A549 (cell line): ENCODE measurements around the gene NLRP10. TPM values are rescaled to one million over a fixed set of nuclear protein-coding genes. Genes with fewer than 3 reads are reported as not detected.

Experiments
- ATAC-seq, 2 experiments: fragments of 200-7000 bp in 1 of 2; fragments of >200 bp in 1 of 2; cut with Nextera tagmentation in 1 of 2; cut with Tn5 transposase in 1 of 2; 3 replicates each; pipeline versions ENCODE4 v1.8.0 to v1.9.1; 2018 to 2020; ENCODE audit warnings: mild to moderate bottlenecking in 1 of 2, moderate library complexity in 1 of 2
- CTCF ChIA-PET: fragments of 300-600 bp; sonication (Branson Sonifier 250); formaldehyde crosslinking; extraction: SDS; loops from one replicate; lab custom pipeline; 2021; ENCODE audit warnings: antibody characterized with exemption, inconsistent platforms; lab: Yijun Ruan, JAX
- POLR2A ChIA-PET: fragments of 350-600 bp; formaldehyde crosslinking; extraction: SDS; loops from one replicate; lab custom pipeline; 2021; ENCODE audit warnings: antibody characterized with exemption, inconsistent platforms; lab: Yijun Ruan, JAX
- DNase-seq, 2 experiments: peaks; one replicate each; pipeline versions ENCODE4 v3.0.0 to v3.0.0-alpha.2; 2011 to 2016; ENCODE audit warnings: low read depth in 1 of 2, low spot score in 1 of 2
- FAIRE-seq: peaks from 2 replicates; lab custom pipeline; 2011; peaks lifted over from hg19 to GRCh38; lab: Jason Lieb, UNC
- H3K27ac ChIP-seq, 2 experiments: fragments of >200 bp; sonication (Bioruptor Twin); formaldehyde crosslinking; 3 replicates each; pipeline ENCODE4 v1.5.1; 2016 to 2017
- H3K4me1 ChIP-seq: fragments of >200 bp; sonication (Bioruptor Twin); formaldehyde crosslinking; 3 replicates; pipeline ENCODE4 v1.6.1; 2016
- H3K4me2 ChIP-seq: fragments of >200 bp; sonication (Bioruptor Twin); formaldehyde crosslinking; 3 replicates; pipeline ENCODE4 v1.6.1; 2016
- H3K4me3 ChIP-seq: fragments of >200 bp; sonication (Bioruptor Twin); formaldehyde crosslinking; 3 replicates; pipeline ENCODE4 v1.5.1; 2016
- H3K9me3 ChIP-seq: fragments of >200 bp; sonication (Bioruptor Twin); formaldehyde crosslinking; 3 replicates; pipeline ENCODE4 v1.6.1; 2016
- ATOH8 ChIP-seq: fragments of 250-450 bp; sonication (Bioruptor Pico); IDR thresholded peaks from 2 replicates; pipeline ENCODE4 v1.5.0; 2020; ENCODE audit warnings: low read depth, mild to moderate bottlenecking, moderate library complexity
- BHLHE40 ChIP-seq: IDR thresholded peaks from 2 replicates; pipeline ENCODE4 v1.6.1; 2012; ENCODE audit warnings: low read depth, low read length, inconsistent platforms
- CHD2 ChIP-seq: fragments of 150-350 bp; IDR thresholded peaks from 2 replicates; pipeline ENCODE4 v1.6.1; 2014; ENCODE audit warnings: low read length; ENCODE audit not compliant: partially characterized antibody
- CTCF ChIP-seq: fragments of >200 bp; sonication (Bioruptor Twin); formaldehyde crosslinking; IDR thresholded peaks from 3 replicates; pipeline ENCODE4 v1.5.1; 2016
- EHF ChIP-seq: fragments of 250-450 bp; sonication (Bioruptor Pico); IDR thresholded peaks from 2 replicates; pipeline ENCODE4 v1.5.0; 2020; ENCODE audit warnings: mild to moderate bottlenecking
- ESRRA ChIP-seq: fragments of 150-350 bp; IDR thresholded peaks from 2 replicates; pipeline ENCODE4 v1.6.1; 2014; ENCODE audit warnings: mild to moderate bottlenecking, low read length, borderline replicate concordance
- FOXS1 ChIP-seq: fragments of 250-450 bp; sonication (Bioruptor Pico); IDR thresholded peaks from 2 replicates; pipeline ENCODE4 v1.5.0; 2020; ENCODE audit warnings: mild to moderate bottlenecking, moderate library complexity
- HEYL ChIP-seq: fragments of 250-450 bp; sonication (Bioruptor Pico); IDR thresholded peaks from 2 replicates; pipeline ENCODE4 v1.8.0; 2021; ENCODE audit warnings: mild to moderate bottlenecking, moderate library complexity
- HOXA7 ChIP-seq: fragments of 250-450 bp; sonication (Bioruptor Pico); IDR thresholded peaks from 2 replicates; pipeline ENCODE4 v1.5.0; 2020; ENCODE audit warnings: mild to moderate bottlenecking, moderate library complexity
- HOXB5 ChIP-seq: fragments of 250-450 bp; sonication (Bioruptor Pico); IDR thresholded peaks from 2 replicates; pipeline ENCODE4 v1.5.0; 2020; ENCODE audit warnings: mild to moderate bottlenecking, moderate library complexity
- JUN ChIP-seq, 2 experiments: fragments of >200 bp; sonication (Bioruptor Twin); formaldehyde crosslinking; IDR thresholded peaks; 2 replicates in 1 of 2; 3 replicates in 1 of 2; pipeline ENCODE4 v1.6.1; 2016 to 2017
- KDM1A ChIP-seq: fragments of 200-600 bp; sonication (generic); IDR thresholded peaks from 2 replicates; pipeline ENCODE4 v1.6.1; 2016; ENCODE audit warnings: low read depth, mild to moderate bottlenecking
- MYC ChIP-seq: IDR thresholded peaks from 2 replicates; pipeline ENCODE4 v1.6.1; 2012; ENCODE audit warnings: mild to moderate bottlenecking, inconsistent platforms, low read length, improper control_type of control experiment, borderline replicate concordance
- POLR2A ChIP-seq: IDR thresholded peaks from 2 replicates; pipeline ENCODE4 v1.6.1; 2012; ENCODE audit warnings: mild to moderate bottlenecking, low read length
- RAD21 ChIP-seq, 2 experiments: fragments of >200 bp in 1 of 2; sonication (Bioruptor Twin) in 1 of 2; formaldehyde crosslinking in 1 of 2; IDR thresholded peaks in 1 of 2; conservative IDR thresholded peaks in 1 of 2; 2 replicates in 1 of 2; 3 replicates in 1 of 2; pipeline ENCODE4 v1.6.1; 2012 to 2018; ENCODE audit warnings: inconsistent platforms in 1 of 2
- SMC3 ChIP-seq: fragments of >200 bp; sonication (Bioruptor Twin); formaldehyde crosslinking; IDR thresholded peaks from 3 replicates; pipeline ENCODE4 v1.6.1; 2018; ENCODE audit warnings: inconsistent platforms
- ZFP36 ChIP-seq: fragments of 450-650 bp; IDR thresholded peaks from 2 replicates; pipeline ENCODE4 v1.6.1; 2014; ENCODE audit warnings: borderline replicate concordance; ENCODE audit not compliant: partially characterized antibody
- polyA plus RNA-seq, 4 experiments: library from polyadenylated mRNA; depleted of rRNA in 3 of 4; stranded (reverse); fragments of >200 nt; fragmentation: RNase III in 1 of 4; extraction: RNeasy Plus Mini Kit Qiagen cat#74134 plus additional on column Dnase treatment in 1 of 4; gene quantifications; 2 replicates in 3 of 4; 3 replicates in 1 of 4; pipeline ENCODE4 v1.2.3, GENCODE V29; 2011 to 2017
- TF ChIP-seq, protein P1 (sequence below): IDR thresholded peaks from 2 replicates; pipeline ENCODE4 v1.6.1; 2012; ENCODE audit warnings: low read depth, borderline replicate concordance
- TF ChIP-seq, protein P2 (sequence below): fragments of 150-350 bp; IDR thresholded peaks from 2 replicates; pipeline ENCODE4 v1.6.1; 2014; ENCODE audit warnings: low read depth, mild to moderate bottlenecking, low read length
- TF ChIP-seq, protein P3 (sequence below): IDR thresholded peaks from 2 replicates; pipeline ENCODE4 v1.6.1; 2012

NLRP10 gene
- polyA plus RNA-seq, 2 of the 4 experiments (the other 2 are of a cell fraction), result not detected

DNA sequence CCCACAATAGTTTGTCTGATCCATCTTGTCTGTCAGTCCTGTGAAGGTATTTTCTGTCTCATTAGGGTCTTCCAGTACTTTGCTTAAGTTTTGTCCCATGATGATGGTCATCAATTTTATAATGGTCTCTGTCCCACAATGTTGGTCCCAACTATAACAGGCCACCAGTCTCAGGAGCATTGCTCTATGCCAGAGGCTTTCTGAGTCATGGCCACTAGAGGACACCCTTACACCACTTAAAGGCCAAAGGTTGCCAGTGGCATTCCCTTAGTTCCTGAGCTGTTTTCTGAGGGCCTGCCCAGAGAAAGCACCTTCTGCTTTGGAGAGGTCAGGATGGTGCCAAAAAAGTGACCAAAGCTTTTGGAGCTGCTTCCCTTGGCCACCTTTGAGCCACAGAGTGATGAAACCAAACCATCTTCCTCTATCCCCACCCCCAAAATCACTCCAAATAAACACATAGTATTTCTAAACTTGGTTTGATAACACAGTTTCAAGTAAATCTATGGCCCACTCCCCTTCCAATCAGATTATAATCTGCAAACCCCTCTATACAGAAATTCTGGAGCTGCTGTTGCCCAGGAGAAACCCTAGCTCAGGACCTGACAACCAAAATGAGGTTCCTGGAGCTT lies 41.2 kb upstream of the NLRP10 start:
- ATAC-seq (peak; percentile 91 to 97), DNase-seq (peak; percentile 66 to 71)
- Histone ChIP-seq H3K4me1 (no peaks in the 10 kb centered on the region), H3K27ac (no peak overlapping the region)
- CTCF ChIA-PET, result interaction anchor here (0.6 to 15.1 kb wide), 41 partner anchors 8 to 1030 kb away, joined by 3 to 626 read pairs (median 5); partner anchors contain the start of genes EIF3F and LMO1
- TF ChIP-seq CTCF (peak; percentile 92), BHLHE40 (no peak), EHF (CRISPR knock-in tag) (no peak), RAD21 (conservative IDR thresholded peaks at IDR 0.05 in 1 of 2, IDR thresholded peaks at IDR 0.05 in 1 of 2) (peak; percentile 92 to 96), SMC3 (peak; percentile 85), HOXB5 (CRISPR knock-in tag) (no peak), FOXS1 (no peak), MYC (no peak), ATOH8 (CRISPR knock-in tag) (no peak), JUN (IDR thresholded peaks at IDR 0.05) (no peak), KDM1A (no peak), HEYL (CRISPR knock-in tag) (no peak), HOXA7 (CRISPR knock-in tag) (no peak), CHD2 (no peak), ZFP36 (no peak)
- TF ChIP-seq, protein P1, sequence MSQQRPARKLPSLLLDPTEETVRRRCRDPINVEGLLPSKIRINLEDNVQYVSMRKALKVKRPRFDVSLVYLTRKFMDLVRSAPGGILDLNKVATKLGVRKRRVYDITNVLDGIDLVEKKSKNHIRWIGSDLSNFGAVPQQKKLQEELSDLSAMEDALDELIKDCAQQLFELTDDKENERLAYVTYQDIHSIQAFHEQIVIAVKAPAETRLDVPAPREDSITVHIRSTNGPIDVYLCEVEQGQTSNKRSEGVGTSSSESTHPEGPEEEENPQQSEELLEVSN, result no peak
- TF ChIP-seq, protein P2, sequence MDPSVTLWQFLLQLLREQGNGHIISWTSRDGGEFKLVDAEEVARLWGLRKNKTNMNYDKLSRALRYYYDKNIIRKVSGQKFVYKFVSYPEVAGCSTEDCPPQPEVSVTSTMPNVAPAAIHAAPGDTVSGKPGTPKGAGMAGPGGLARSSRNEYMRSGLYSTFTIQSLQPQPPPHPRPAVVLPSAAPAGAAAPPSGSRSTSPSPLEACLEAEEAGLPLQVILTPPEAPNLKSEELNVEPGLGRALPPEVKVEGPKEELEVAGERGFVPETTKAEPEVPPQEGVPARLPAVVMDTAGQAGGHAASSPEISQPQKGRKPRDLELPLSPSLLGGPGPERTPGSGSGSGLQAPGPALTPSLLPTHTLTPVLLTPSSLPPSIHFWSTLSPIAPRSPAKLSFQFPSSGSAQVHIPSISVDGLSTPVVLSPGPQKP, result no peak
- TF ChIP-seq, all 56 proteins: peak for 3
- no peaks in the 10 kb centered on the region for H3K9me3 ChIP-seq
- no peak overlapping the region for H3K4me3 ChIP-seq
- FAIRE-seq, result peak; percentile 89
- no peak overlapping the region for H3K4me2 ChIP-seq
- POLR2A ChIA-PET, result interaction anchor here (1.4 kb wide), 1 partner anchor 93 kb away, joined by 5 read pairs; no protein-coding TSS in a partner anchor

GRCh38 chr11:8005556-8005955 lies 40.3 kb upstream of the NLRP10 start:
- H3K4me1 ChIP-seq, result no peaks in the 10 kb centered on the region
- CTCF ChIA-PET, result interaction anchor here (1.0 to 15.1 kb wide), 28 partner anchors 7 to 908 kb away, joined by 3 to 626 read pairs (median 8); no protein-coding TSS in a partner anchor
- TF ChIP-seq POLR2A (no peak), ESRRA (no peak)
- TF ChIP-seq, protein P3, sequence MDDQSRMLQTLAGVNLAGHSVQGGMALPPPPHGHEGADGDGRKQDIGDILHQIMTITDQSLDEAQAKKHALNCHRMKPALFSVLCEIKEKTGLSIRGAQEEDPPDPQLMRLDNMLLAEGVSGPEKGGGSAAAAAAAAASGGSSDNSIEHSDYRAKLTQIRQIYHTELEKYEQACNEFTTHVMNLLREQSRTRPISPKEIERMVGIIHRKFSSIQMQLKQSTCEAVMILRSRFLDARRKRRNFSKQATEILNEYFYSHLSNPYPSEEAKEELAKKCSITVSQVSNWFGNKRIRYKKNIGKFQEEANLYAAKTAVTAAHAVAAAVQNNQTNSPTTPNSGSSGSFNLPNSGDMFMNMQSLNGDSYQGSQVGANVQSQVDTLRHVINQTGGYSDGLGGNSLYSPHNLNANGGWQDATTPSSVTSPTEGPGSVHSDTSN, result no peak
- H3K4me3 ChIP-seq, result no peak overlapping the region
- H3K27ac ChIP-seq, result no peak overlapping the region
- POLR2A ChIA-PET, result interaction anchor here (1.4 kb wide), 1 partner anchor 94 kb away, joined by 5 read pairs; no protein-coding TSS in a partner anchor
- ATAC-seq (peak; percentile 15 to 32; a peak in 3 of 6 replicates), FAIRE-seq (no peak), DNase-seq (no peak)
- H3K4me2 ChIP-seq, result no peak overlapping the region
- no peaks in the 10 kb centered on the region for H3K9me3 ChIP-seq
